HepG2 (cell line): ENCODE results near the gene SLC17A9. TPM values are rescaled to one million over a fixed set of nuclear protein-coding genes. Genes with fewer than 3 reads are reported as not detected.

ENCODE experiments used
- ATF6 ChIP-seq: sonication (generic); formaldehyde crosslinking; conservative IDR thresholded peaks from 2 replicates; pipeline ENCODE4 v1.4.0; 2020; ENCODE audit warnings: missing genetic modification reagents
- CBX1 ChIP-seq: IDR thresholded peaks from one replicate; pipeline ENCODE4 v1.6.1; 2016; ENCODE audit warnings: antibody characterized with exemption, low read depth
- GPBP1L1 ChIP-seq: sonication (generic); formaldehyde crosslinking; IDR thresholded peaks from 2 replicates; pipeline ENCODE4 v1.5.0; 2020; ENCODE audit warnings: mild to moderate bottlenecking, missing genetic modification reagents
- RARA ChIP-seq: IDR thresholded peaks from 2 replicates; pipeline ENCODE4 v1.6.1; 2016; ENCODE audit warnings: missing genetic modification reagents, missing compliant biosample characterization
- SRSF4 ChIP-seq: fragments of 200-400 bp; formaldehyde crosslinking; IDR thresholded peaks from one replicate; pipeline ENCODE4 v1.6.1; 2018; ENCODE audit warnings: mild to moderate bottlenecking, low read depth, low read length, moderate library complexity; ENCODE audit not compliant: poor library complexity, severe bottlenecking
- ZEB1 ChIP-seq: IDR thresholded peaks from 2 replicates; pipeline ENCODE4 v1.6.1; 2012; ENCODE audit warnings: mild to moderate bottlenecking, low read depth, inconsistent platforms; ENCODE audit not compliant: insufficient replicate concordance
- ZNF281 ChIP-seq: sonication (generic); formaldehyde crosslinking; IDR thresholded peaks from 2 replicates; pipeline ENCODE4 v1.4.0; 2020; ENCODE audit warnings: missing genetic modification reagents, borderline replicate concordance
- ZNF30 ChIP-seq: sonication (generic); formaldehyde crosslinking; IDR thresholded peaks from 2 replicates; pipeline ENCODE4 v1.5.0; 2020; ENCODE audit warnings: mild to moderate bottlenecking, missing genetic modification reagents
- ZNF44 ChIP-seq: sonication (generic); formaldehyde crosslinking; IDR thresholded peaks from 2 replicates; pipeline ENCODE4 v1.5.1; 2020; ENCODE audit warnings: mild to moderate bottlenecking, missing genetic modification reagents
- ZNF446 ChIP-seq: sonication (generic); formaldehyde crosslinking; IDR thresholded peaks from 2 replicates; pipeline ENCODE4 v1.5.0; 2020; ENCODE audit warnings: mild to moderate bottlenecking, missing genetic modification reagents
- ZNF577 ChIP-seq: sonication (generic); formaldehyde crosslinking; IDR thresholded peaks from 2 replicates; pipeline ENCODE4 v1.4.0; 2020; ENCODE audit warnings: mild to moderate bottlenecking, low read depth, missing genetic modification reagents, borderline replicate concordance
- ZNF773 ChIP-seq: sonication (generic); formaldehyde crosslinking; IDR thresholded peaks from 2 replicates; pipeline ENCODE4 v1.4.0; 2020; ENCODE audit warnings: missing genetic modification reagents, borderline replicate concordance
- ZZZ3 ChIP-seq: sonication (generic); formaldehyde crosslinking; IDR thresholded peaks from 2 replicates; pipeline ENCODE4 v1.4.0; 2020; ENCODE audit warnings: missing genetic modification reagents, mild to moderate bottlenecking, borderline replicate concordance
- polyA plus RNA-seq, 8 experiments: library from polyadenylated mRNA; depleted of rRNA in 3 of 8; stranded (reverse) in 7 of 8; unstranded in 1 of 8; fragments of >200 nt; fragmentation: Illumina TruSeq in 4 of 8; extraction: Trizol in 4 of 8; gene quantifications; 2 replicates each; pipeline versions ENCODE4 v1.2.1 to v1.2.3, GENCODE V29; 2011 to 2016; ENCODE audit warnings: low read depth in 4 of 8, missing spikeins in 1 of 8, mixed read lengths in 1 of 8; ENCODE audit not compliant: insufficient read depth in 1 of 8
- total RNA-seq, 5 experiments: library from RNA; depleted of rRNA; stranded (reverse); fragments of >200 nt; fragmentation: Illumina TruSeq; extraction: Trizol; gene quantifications; 2 replicates each; pipeline ENCODE4 v1.2.3, GENCODE V29; 2016; ENCODE audit warnings: low read depth in 1 of 5
- TF ChIP-seq, protein P1 (sequence below): sonication (generic); formaldehyde crosslinking; IDR thresholded peaks from 2 replicates; pipeline ENCODE4 v1.8.0; 2022; ENCODE audit warnings: mild to moderate bottlenecking, missing genetic modification reagents, moderate library complexity
- TF ChIP-seq, protein P2 (sequence below): sonication (generic); formaldehyde crosslinking; IDR thresholded peaks from 2 replicates; pipeline ENCODE4; 2020; ENCODE audit warnings: missing genetic modification reagents, mild to moderate bottlenecking, borderline replicate concordance
- TF ChIP-seq, protein P3 (sequence below): sonication (generic); formaldehyde crosslinking; IDR thresholded peaks from 2 replicates; pipeline ENCODE4 v1.5.0; 2020; ENCODE audit warnings: missing genetic modification reagents
- TF ChIP-seq, protein P4 (sequence below): IDR thresholded peaks from 2 replicates; pipeline ENCODE4 v1.6.1; 2016

The SLC17A9 gene
- total and polyA plus RNA-seq, 2 of the 13 experiments (the other 11 are each of a cell fraction or from before 2014, with no cell fraction given) = 110 to 191 TPM

GRCh38 chr20:62935204-62935967, 17.1 kb upstream of the SLC17A9 start (continued):
- TF ChIP-seq GPBP1L1 (CRISPR knock-in tag) (no peak), ZNF44 (CRISPR knock-in tag) (no peak), RARA (CRISPR knock-in tag) (no peak), ZZZ3 (CRISPR knock-in tag) (no peak), ZNF30 (CRISPR knock-in tag) (no peak), ZNF446 (CRISPR knock-in tag) (no peak), ATF6 (CRISPR knock-in tag) (no peak), ZEB1 (no peak), ZNF281 (CRISPR knock-in tag) (no peak), SRSF4 (no peak), ZNF773 (CRISPR knock-in tag) (no peak), CBX1 (no peak), ZNF577 (CRISPR knock-in tag) (no peak)
- TF ChIP-seq, protein P1, sequence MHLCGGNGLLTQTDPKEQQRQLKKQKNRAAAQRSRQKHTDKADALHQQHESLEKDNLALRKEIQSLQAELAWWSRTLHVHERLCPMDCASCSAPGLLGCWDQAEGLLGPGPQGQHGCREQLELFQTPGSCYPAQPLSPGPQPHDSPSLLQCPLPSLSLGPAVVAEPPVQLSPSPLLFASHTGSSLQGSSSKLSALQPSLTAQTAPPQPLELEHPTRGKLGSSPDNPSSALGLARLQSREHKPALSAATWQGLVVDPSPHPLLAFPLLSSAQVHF (CRISPR knock-in tag) = no peak; the same call in 1 of the 2 replicates
- TF ChIP-seq, protein P2, sequence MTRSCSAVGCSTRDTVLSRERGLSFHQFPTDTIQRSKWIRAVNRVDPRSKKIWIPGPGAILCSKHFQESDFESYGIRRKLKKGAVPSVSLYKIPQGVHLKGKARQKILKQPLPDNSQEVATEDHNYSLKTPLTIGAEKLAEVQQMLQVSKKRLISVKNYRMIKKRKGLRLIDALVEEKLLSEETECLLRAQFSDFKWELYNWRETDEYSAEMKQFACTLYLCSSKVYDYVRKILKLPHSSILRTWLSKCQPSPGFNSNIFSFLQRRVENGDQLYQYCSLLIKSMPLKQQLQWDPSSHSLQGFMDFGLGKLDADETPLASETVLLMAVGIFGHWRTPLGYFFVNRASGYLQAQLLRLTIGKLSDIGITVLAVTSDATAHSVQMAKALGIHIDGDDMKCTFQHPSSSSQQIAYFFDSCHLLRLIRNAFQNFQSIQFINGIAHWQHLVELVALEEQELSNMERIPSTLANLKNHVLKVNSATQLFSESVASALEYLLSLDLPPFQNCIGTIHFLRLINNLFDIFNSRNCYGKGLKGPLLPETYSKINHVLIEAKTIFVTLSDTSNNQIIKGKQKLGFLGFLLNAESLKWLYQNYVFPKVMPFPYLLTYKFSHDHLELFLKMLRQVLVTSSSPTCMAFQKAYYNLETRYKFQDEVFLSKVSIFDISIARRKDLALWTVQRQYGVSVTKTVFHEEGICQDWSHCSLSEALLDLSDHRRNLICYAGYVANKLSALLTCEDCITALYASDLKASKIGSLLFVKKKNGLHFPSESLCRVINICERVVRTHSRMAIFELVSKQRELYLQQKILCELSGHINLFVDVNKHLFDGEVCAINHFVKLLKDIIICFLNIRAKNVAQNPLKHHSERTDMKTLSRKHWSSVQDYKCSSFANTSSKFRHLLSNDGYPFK (CRISPR knock-in tag) = no peak
- TF ChIP-seq, protein P3, sequence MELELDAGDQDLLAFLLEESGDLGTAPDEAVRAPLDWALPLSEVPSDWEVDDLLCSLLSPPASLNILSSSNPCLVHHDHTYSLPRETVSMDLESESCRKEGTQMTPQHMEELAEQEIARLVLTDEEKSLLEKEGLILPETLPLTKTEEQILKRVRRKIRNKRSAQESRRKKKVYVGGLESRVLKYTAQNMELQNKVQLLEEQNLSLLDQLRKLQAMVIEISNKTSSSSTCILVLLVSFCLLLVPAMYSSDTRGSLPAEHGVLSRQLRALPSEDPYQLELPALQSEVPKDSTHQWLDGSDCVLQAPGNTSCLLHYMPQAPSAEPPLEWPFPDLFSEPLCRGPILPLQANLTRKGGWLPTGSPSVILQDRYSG (CRISPR knock-in tag) = no peak
- TF ChIP-seq, protein P4, sequence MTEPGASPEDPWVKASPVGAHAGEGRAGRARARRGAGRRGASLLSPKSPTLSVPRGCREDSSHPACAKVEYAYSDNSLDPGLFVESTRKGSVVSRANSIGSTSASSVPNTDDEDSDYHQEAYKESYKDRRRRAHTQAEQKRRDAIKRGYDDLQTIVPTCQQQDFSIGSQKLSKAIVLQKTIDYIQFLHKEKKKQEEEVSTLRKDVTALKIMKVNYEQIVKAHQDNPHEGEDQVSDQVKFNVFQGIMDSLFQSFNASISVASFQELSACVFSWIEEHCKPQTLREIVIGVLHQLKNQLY = no peak
